Psoas muscle (tissue), 8 donors: ENCODE measurements around the gene RALBP1. TPM values are rescaled to one million over a fixed set of nuclear protein-coding genes. Genes with fewer than 3 reads are reported as not detected.

Experiments used
- ATAC-seq, 4 donors: fragments of 200-7000 bp; cut with Tn5 transposase; one replicate each; pipeline ENCODE4 v1.9.1; 2020; ENCODE audit warnings: moderate library complexity in 3 of 4, mild to moderate bottlenecking in 2 of 4
- DNase-seq, 2 donors: peaks; one replicate each; pipeline ENCODE4 v3.0.0-alpha.2; 2020
- H3K27ac ChIP-seq: fragments of 200-600 bp; one replicate; pipeline ENCODE4 v1.8.0; 2022
- H3K27me3 ChIP-seq, 3 donors: fragments of 200-600 bp in 1 of 3; one replicate each; pipeline versions ENCODE4 v1.6.1 to v1.8.0; 2013 to 2022; ENCODE audit warnings: low read length in 2 of 3, mild to moderate bottlenecking in 2 of 3, moderate library complexity in 1 of 3; ENCODE audit not compliant: insufficient read depth in 3 of 3
- H3K36me3 ChIP-seq, 2 donors: fragments of 200-600 bp in 1 of 2; one replicate each; pipeline versions ENCODE4 v1.6.1 to v1.8.0; 2013 to 2022; ENCODE audit warnings: low read depth in 1 of 2, mild to moderate bottlenecking in 1 of 2, moderate library complexity in 1 of 2; ENCODE audit not compliant: insufficient read depth in 1 of 2
- H3K4me1 ChIP-seq: fragments of 200-600 bp; one replicate; pipeline ENCODE4 v1.8.0; 2022
- H3K4me3 ChIP-seq: fragments of 200-600 bp; one replicate; pipeline ENCODE4 v1.8.0; 2022; ENCODE audit warnings: mild to moderate bottlenecking
- H3K9me3 ChIP-seq: fragments of 200-600 bp; one replicate; pipeline ENCODE4 v1.8.0; 2022
- WGBS, 3 donors: extraction: QIAGEN DNeasy Blood & Tissue Kit; methylation state at CpG; one replicate each; pipeline versions ENCODE4 v1.1.6 to v1.1.7; 2013; 5-methylcytosine and 5-hydroxymethylcytosine counted together
- intact Hi-C, 2 donors: fragments of 100-400 bp; cut with DNase I; formaldehyde crosslinking; loops; one replicate each; pipeline versions ENCODE4 v1.11.0 to v1.14.2; 2022
- polyA plus RNA-seq, 3 donors: library from polyadenylated mRNA; stranded (reverse); fragments of 200-250 nt; gene quantifications; one replicate each; pipeline ENCODE4 v1.2.3, GENCODE V29; 2013
- total RNA-seq, 4 donors: library from RNA; stranded (reverse); fragmentation: NEBNext Ultra II Directional in 2 of 4; extraction: Animal tissue kit (Norgen Biotek cat#: 25700) in 2 of 4; gene quantifications; one replicate each; pipeline versions ENCODE4 v1.2.1 to v1.2.4, GENCODE V29; 2021 to 2023
- TF ChIP-seq, protein P1 (sequence below): fragments of 200-600 bp; IDR thresholded peaks from one replicate; pipeline ENCODE4 v1.8.0; 2022; ENCODE audit warnings: antibody characterized with exemption
- donor health status: healthy with polysubstance abuse.
- donor health status: DM: no; HTN: no; CAD: no; lungs with moderate emphysema.
- donor health status: Bipolar disorder and iron deficiency.
- donor health status: healthy.
- donor health status: DM: yes; HTN: yes; CAD: no.
- donor health status: DM: no; HTN: no; CAD: no.
- donor health status: DM: no; HTN: no; CAD: no.
- donor health status: DM: yes; HTN: yes; CAD: no.

RALBP1 gene
- total and polyA plus RNA-seq, 7 donors = 28.7 to 85.0 (median 38.6) TPM

- Histone ChIP-seq H3K4me3 (no peak overlapping the region), H3K27ac (no peak overlapping the region), H3K4me1 (no peaks in the 10 kb centered on the region), H3K27me3 (no peaks in the 10 kb centered on the region), H3K36me3 (peaks cover 0 to 83% of the 10 kb centered on the region in 2 donors), H3K9me3 (no peaks in the 10 kb centered on the region)
- no peak for DNase-seq
- ATAC-seq = no peak
- TF ChIP-seq, protein P1, sequence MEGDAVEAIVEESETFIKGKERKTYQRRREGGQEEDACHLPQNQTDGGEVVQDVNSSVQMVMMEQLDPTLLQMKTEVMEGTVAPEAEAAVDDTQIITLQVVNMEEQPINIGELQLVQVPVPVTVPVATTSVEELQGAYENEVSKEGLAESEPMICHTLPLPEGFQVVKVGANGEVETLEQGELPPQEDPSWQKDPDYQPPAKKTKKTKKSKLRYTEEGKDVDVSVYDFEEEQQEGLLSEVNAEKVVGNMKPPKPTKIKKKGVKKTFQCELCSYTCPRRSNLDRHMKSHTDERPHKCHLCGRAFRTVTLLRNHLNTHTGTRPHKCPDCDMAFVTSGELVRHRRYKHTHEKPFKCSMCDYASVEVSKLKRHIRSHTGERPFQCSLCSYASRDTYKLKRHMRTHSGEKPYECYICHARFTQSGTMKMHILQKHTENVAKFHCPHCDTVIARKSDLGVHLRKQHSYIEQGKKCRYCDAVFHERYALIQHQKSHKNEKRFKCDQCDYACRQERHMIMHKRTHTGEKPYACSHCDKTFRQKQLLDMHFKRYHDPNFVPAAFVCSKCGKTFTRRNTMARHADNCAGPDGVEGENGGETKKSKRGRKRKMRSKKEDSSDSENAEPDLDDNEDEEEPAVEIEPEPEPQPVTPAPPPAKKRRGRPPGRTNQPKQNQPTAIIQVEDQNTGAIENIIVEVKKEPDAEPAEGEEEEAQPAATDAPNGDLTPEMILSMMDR = no peak
- intact Hi-C loops = no loop called here
Measured at GRCh38 chr18:9526458-9526857, 51.1 kb downstream of the RALBP1 start.

DNA sequence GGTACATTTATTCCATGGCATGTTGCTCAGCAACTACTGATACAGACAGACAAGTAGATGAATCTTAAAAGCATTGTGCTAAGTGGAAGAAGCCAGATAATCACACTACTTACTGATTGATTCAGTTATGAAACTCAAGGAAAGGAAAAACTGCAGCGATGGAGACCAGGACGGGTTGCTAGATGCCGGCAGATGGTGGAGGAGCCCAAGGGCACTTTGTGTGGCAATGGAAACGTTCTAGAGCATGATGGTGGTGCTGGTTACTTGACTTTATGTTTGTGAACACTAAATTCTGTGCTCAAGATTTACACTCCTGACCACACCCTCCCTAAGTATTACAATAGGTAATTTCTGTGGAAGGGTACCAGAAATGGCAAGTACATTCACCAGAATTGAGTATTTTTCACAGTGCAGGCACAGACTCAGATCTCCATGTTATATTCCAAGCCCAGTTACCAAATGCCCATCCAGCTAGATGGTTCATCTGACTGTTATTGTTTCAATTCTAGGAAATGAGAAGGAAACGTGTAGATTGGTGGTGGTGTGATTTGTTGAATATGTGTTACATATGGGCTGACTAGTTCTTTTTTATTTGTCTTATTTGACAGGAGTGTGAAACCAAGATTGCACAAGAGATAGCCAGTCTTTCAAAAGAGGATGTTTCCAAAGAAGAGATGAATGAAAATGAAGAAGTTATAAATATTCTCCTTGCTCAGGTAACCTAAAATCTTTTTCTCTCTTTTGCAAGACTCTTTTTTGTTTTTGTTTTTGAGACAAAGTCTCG, 55.1 kb downstream of the RALBP1 start:
- intact Hi-C loops = no loop called here
- H3K9me3 ChIP-seq = no peaks in the 10 kb centered on the region
- H3K36me3 ChIP-seq = peaks cover 3 to 92% of the 10 kb centered on the region in 2 donors
- ATAC-seq (no peak), DNase-seq (no peak)
- 93 to 97% (median 96%) methylated on average over 6 of the region's 6 CpGs for WGBS, 3 donors
- TF ChIP-seq, protein P1 = no peak
- H3K4me1 ChIP-seq = no peaks in the 10 kb centered on the region
- no peak overlapping the region for H3K27ac ChIP-seq
- no peaks in the 10 kb centered on the region for H3K27me3 ChIP-seq
- H3K4me3 ChIP-seq = no peak overlapping the region

DNA sequence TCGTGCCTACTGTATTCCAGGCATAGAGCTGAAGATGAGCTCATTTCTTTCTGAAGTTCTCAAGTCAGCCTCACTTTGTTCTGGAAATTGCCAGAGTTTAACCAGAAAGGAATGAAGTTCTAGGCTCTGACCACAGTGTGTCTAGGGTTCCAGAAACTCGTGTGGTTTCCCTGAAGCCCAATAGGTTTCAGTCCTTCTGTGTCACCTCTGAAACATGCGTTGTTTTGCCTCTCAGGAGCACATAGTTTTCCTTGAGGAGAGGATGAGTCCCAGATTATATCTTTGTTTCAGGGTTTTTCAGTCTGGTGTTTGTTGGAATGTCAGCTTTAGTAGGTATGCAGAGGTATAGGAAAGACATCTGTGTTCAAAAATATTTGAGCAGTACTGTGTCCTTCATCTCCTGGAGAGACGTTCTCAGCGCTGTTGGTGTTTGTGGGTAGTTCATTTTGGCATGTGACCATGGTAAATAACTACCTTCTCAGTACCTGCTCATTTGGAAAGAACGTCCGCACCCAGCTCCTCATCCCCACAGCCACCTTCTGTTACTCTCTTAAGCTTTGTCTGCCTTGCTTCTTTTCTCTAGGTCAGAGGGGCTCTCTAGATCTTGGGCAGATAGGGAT, 56.6 kb downstream of the RALBP1 start:
- WGBS, 3 donors = 92 to 95% (median 93%) methylated on average over 7 of the region's 7 CpGs

GRCh38 chr18:9534844-9535243, 59.5 kb downstream of the RALBP1 start:
- no peak overlapping the region for H3K4me3 ChIP-seq
- TF ChIP-seq, protein P1 = no peak
- H3K36me3 ChIP-seq = peaks cover 3 to 93% of the 10 kb centered on the region in 2 donors
- DNase-seq = no peak
- no peaks in the 10 kb centered on the region for H3K4me1 ChIP-seq
- no peaks in the 10 kb centered on the region for H3K27me3 ChIP-seq
- no peak overlapping the region for H3K27ac ChIP-seq
- intact Hi-C loops = no loop called here
- H3K9me3 ChIP-seq = no peaks in the 10 kb centered on the region
- ATAC-seq = no peak
- 95 to 97% (median 95%) methylated on average over 11 of the region's 11 CpGs for WGBS, 3 donors

More for the DNA sequence above, 56.6 kb downstream of the RALBP1 start:
- TF ChIP-seq, protein P1 = no peak
- Histone ChIP-seq H3K4me1 (no peaks in the 10 kb centered on the region), H3K27ac (no peak overlapping the region), H3K4me3 (no peak overlapping the region), H3K27me3 (no peaks in the 10 kb centered on the region), H3K9me3 (no peaks in the 10 kb centered on the region), H3K36me3 (peaks cover 3 to 95% of the 10 kb centered on the region in 2 donors)
- ATAC-seq (no peak), DNase-seq (no peak)
- intact Hi-C loops = no loop called here
